Fibroblast of gingiva (primary cell): ENCODE measurements around the gene SLC41A3.
"Not testable (repeated sequence)": the region's sequence is repeated elsewhere in the genome, so short reads cannot be mapped to it uniquely, and the experiment has no call there.

Experiments
- DNase-seq: peaks from one replicate; pipeline ENCODE4 v3.0.0-alpha.2; 2011; ENCODE audit warnings: low read depth

Gene SLC41A3

GRCh38 chr3:126106336-126107202 lies 22.6 kb upstream of the SLC41A3 start:
- DNase-seq = no peak

GRCh38 chr3:126105691-126106187 lies 21.8 kb upstream of the SLC41A3 start:
- no peak for DNase-seq

GRCh38 chr3:126104742-126105605 lies 21.1 kb upstream of the SLC41A3 start:
- DNase-seq = peak; percentile 0

- no peak for DNase-seq
These were observed 20.2 kb upstream of the SLC41A3 start for GRCh38 chr3:126104028-126104635.

- no peak for DNase-seq
These were observed 19.4 kb upstream of the SLC41A3 start for GRCh38 chr3:126103121-126104027.

- DNase-seq = peak; percentile 88
These were observed 18.6 kb upstream of the SLC41A3 start for GRCh38 chr3:126102530-126102951.

GRCh38 chr3:126102011-126102410 lies 18.1 kb upstream of the SLC41A3 start:
- no peak for DNase-seq

GRCh38 chr3:126101521-126101982 lies 17.6 kb upstream of the SLC41A3 start:
- DNase-seq = no peak

GRCh38 chr3:126100634-126101301 lies 16.8 kb upstream of the SLC41A3 start:
- DNase-seq = peak; percentile 61

- DNase-seq = no peak
These were observed 16.3 kb upstream of the SLC41A3 start for GRCh38 chr3:126100269-126100633.

GRCh38 chr3:126098391-126098858 lies 14.5 kb upstream of the SLC41A3 start:
- DNase-seq = no peak

- DNase-seq = no peak
These were observed 13.9 kb upstream of the SLC41A3 start for GRCh38 chr3:126097801-126098200.

- DNase-seq = not testable (repeated sequence)
These were observed 12.3 kb upstream of the SLC41A3 start for GRCh38 chr3:126096274-126096673.

GRCh38 chr3:126092128-126092527 lies 8.2 kb upstream of the SLC41A3 start:
- not testable (repeated sequence) for DNase-seq

- no peak for DNase-seq
These were observed 3.7 kb upstream of the SLC41A3 start for GRCh38 chr3:126087552-126088175.

- no peak for DNase-seq
These were observed 1.9 kb upstream of the SLC41A3 start for GRCh38 chr3:126085841-126086240.

GRCh38 chr3:126085276-126085675 lies 1.4 kb upstream of the SLC41A3 start:
- no peak for DNase-seq

- DNase-seq = no peak
These were observed 850 bp upstream of the SLC41A3 start for GRCh38 chr3:126084768-126085180.

GRCh38 chr3:126083511-126083912 lies 412 bp downstream of the SLC41A3 start:
- peak; percentile 25 for DNase-seq

- no peak for DNase-seq
These were observed 832 bp downstream of the SLC41A3 start for GRCh38 chr3:126083138-126083445.
